Activated CD4-positive, CD25-positive, alpha-beta regulatory T cell treated with anti-CD3 and anti-CD28 coated beads, Interleukin-2, amount 50 U/mL, for 72 hours (primary cell): ENCODE results near the gene PALLD.
"Not testable (repeated sequence)": the region's sequence is repeated elsewhere in the genome, so short reads cannot be mapped to it uniquely, and the experiment has no call there.

Source experiments
- DNase-seq: peaks from one replicate; pipeline ENCODE4 v3.0.0; 2021

PALLD gene

GRCh38 chr4:168496834-168497233, at the start of gene PALLD:
TSS of gene PALLD (plus strand) at chr4:168497052.
- DNase-seq, result no peak

GRCh38 chr4:168449063-168449462, 47.8 kb upstream of the PALLD start:
- DNase-seq, result not testable (repeated sequence)

- no peak for DNase-seq
Observed at GRCh38 chr4:168449719-168450452, 47.0 kb upstream of the PALLD start.

GRCh38 chr4:168451331-168451730, 45.5 kb upstream of the PALLD start:
- DNase-seq, result no peak

GRCh38 chr4:168451744-168452390, 45.0 kb upstream of the PALLD start:
- no peak for DNase-seq

GRCh38 chr4:168453146-168453545, 43.7 kb upstream of the PALLD start:
- DNase-seq, result no peak

- DNase-seq, result not testable (repeated sequence)
Observed at GRCh38 chr4:168458256-168458655, 38.6 kb upstream of the PALLD start.

- DNase-seq, result no peak
Observed at GRCh38 chr4:168461821-168462220, 35.0 kb upstream of the PALLD start.

- no peak for DNase-seq
Observed at GRCh38 chr4:168472920-168473319, 23.9 kb upstream of the PALLD start.

GRCh38 chr4:168474660-168475320, 22.1 kb upstream of the PALLD start:
- no peak for DNase-seq

GRCh38 chr4:168475745-168476144, 21.1 kb upstream of the PALLD start:
- DNase-seq, result no peak

- DNase-seq, result no peak
Observed at GRCh38 chr4:168478868-168479267, 18.0 kb upstream of the PALLD start.

GRCh38 chr4:168480931-168481611, 15.8 kb upstream of the PALLD start:
- DNase-seq, result no peak

- no peak for DNase-seq
Observed at GRCh38 chr4:168483811-168484210, 13.0 kb upstream of the PALLD start.

GRCh38 chr4:168484626-168485025, 12.2 kb upstream of the PALLD start:
- DNase-seq, result no peak

GRCh38 chr4:168485156-168485910, 11.5 kb upstream of the PALLD start:
- no peak for DNase-seq

GRCh38 chr4:168486912-168487281, 10.0 kb upstream of the PALLD start:
- DNase-seq, result no peak

- no peak for DNase-seq
Observed at GRCh38 chr4:168487282-168488035, 9.4 kb upstream of the PALLD start.

- no peak for DNase-seq
Observed at GRCh38 chr4:168488869-168489274, 8.0 kb upstream of the PALLD start.

GRCh38 chr4:168489616-168490015, 7.2 kb upstream of the PALLD start:
- no peak for DNase-seq

GRCh38 chr4:168490711-168491110, 6.1 kb upstream of the PALLD start:
- DNase-seq, result no peak

- DNase-seq, result no peak
Observed at GRCh38 chr4:168491563-168491962, 5.3 kb upstream of the PALLD start.
